WTC11 (cell line): Measurements from ENCODE around the gene USP8.

Source experiments
- ATF2 ChIP-seq: sonication (generic); formaldehyde crosslinking; IDR thresholded peaks from 2 replicates; pipeline ENCODE4 v1.8.1; 2022; ENCODE audit warnings: low read depth, missing genetic modification reagents, borderline replicate concordance
- CTCF ChIP-seq: fragments of 200-600 bp; IDR thresholded peaks from 2 replicates; pipeline ENCODE4 v1.8.0; 2022; ENCODE audit warnings: antibody characterized with exemption
- ESRRA ChIP-seq: sonication (generic); formaldehyde crosslinking; IDR thresholded peaks from 2 replicates; pipeline ENCODE4 v1.8.1; 2022; ENCODE audit warnings: mild to moderate bottlenecking, missing genetic modification reagents, borderline replicate concordance
- FOXJ3 ChIP-seq: sonication (generic); formaldehyde crosslinking; IDR thresholded peaks from 2 replicates; pipeline ENCODE4 v1.9.0; 2021; ENCODE audit warnings: missing genetic modification reagents, mild to moderate bottlenecking, borderline replicate concordance
- JAZF1 ChIP-seq: fragments of 250-450 bp; sonication (Bioruptor Pico); IDR thresholded peaks from 2 replicates; pipeline ENCODE4 v1.9.0; 2021; ENCODE audit warnings: moderate library complexity, mild to moderate bottlenecking, inconsistent platforms
- NFE2L1 ChIP-seq: sonication (generic); formaldehyde crosslinking; IDR thresholded peaks from 2 replicates; pipeline ENCODE4 v1.8.1; 2023; ENCODE audit warnings: missing genetic modification reagents
- NR1H2 ChIP-seq: sonication (generic); formaldehyde crosslinking; IDR thresholded peaks from 2 replicates; pipeline ENCODE4 v1.9.0; 2021; ENCODE audit warnings: mild to moderate bottlenecking, moderate library complexity, missing genetic modification reagents
- SP1 ChIP-seq: sonication (generic); formaldehyde crosslinking; conservative IDR thresholded peaks from 2 replicates; pipeline ENCODE4 v1.8.1; 2022; ENCODE audit warnings: missing genetic modification reagents
- TEAD4 ChIP-seq: sonication (generic); formaldehyde crosslinking; IDR thresholded peaks from 2 replicates; pipeline ENCODE4 v1.8.0; 2022; ENCODE audit warnings: mild to moderate bottlenecking, missing genetic modification reagents
- USF2 ChIP-seq: sonication (generic); formaldehyde crosslinking; IDR thresholded peaks from 2 replicates; pipeline ENCODE4 v1.8.1; 2023; ENCODE audit warnings: mild to moderate bottlenecking, missing genetic modification reagents, moderate library complexity

GRCh38 chr15:50390554-50391264 is 33.5 kb upstream of the USP8 start:
- TF ChIP-seq NFE2L1 (CRISPR knock-in tag): no peak
- no peak for TF ChIP-seq CTCF
- TF ChIP-seq TEAD4 (CRISPR knock-in tag): no peak
- no peak for TF ChIP-seq ESRRA (CRISPR knock-in tag)
- no peak for TF ChIP-seq SP1 (CRISPR knock-in tag)
- TF ChIP-seq USF2 (CRISPR knock-in tag): no peak
- TF ChIP-seq FOXJ3 (CRISPR knock-in tag): no peak
- no peak for TF ChIP-seq ATF2 (CRISPR knock-in tag)
- TF ChIP-seq JAZF1 (CRISPR knock-in tag): no peak
- no peak for TF ChIP-seq NR1H2 (CRISPR knock-in tag)
